IPS DF 4.7 (cell line): ENCODE measurements around the gene EPHB1.

ENCODE experiments used
- DNase-seq: peaks from one replicate; pipeline ENCODE4 v3.0.0-alpha.2; 2013; ENCODE audit warnings: low spot score; ENCODE audit errors: extremely low read depth

Gene EPHB1

GRCh38 chr3:134879990-134880389 lies 84.9 kb downstream of the EPHB1 start:
- DNase-seq: no peak

DNA sequence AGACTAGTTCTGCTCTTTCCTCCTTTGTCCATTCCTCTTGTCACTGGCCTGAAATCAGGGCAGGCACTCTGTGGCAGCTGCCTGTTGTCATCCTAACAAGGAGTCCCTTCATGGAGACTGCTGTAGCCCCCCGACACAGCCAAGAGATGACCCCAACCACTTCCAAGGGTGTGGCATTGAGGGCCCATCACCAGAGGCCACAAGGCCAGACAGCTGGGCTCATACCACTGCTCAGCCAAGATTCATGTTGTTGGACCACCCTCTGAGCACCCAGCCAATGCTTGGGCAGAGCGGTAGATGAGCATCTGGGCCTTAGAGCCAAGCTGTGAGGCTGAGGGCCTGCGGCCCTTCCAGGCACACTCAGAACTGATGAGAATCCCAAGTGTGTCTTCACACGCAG lies 85.4 kb downstream of the EPHB1 start:
- no peak for DNase-seq

DNA sequence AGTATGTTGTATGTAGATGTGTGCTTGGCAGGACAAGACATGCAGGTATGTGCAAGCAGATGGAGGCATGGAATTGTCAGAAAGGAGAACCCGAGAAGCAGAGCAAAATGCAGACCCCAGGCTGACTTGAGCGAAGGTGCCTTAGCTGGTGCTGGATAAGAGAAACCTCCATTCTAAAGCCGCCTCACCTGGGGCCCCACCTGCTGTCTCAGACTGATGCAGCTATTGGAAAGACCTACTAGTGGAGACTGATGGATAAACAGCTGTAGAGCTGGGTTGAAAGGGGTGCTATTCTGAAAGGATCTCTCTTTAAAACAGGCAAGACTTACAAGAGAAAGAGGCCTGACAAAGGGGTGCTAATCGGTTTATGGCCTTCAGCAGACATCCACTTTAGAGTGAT lies 86.2 kb downstream of the EPHB1 start:
- DNase-seq: no peak

DNA sequence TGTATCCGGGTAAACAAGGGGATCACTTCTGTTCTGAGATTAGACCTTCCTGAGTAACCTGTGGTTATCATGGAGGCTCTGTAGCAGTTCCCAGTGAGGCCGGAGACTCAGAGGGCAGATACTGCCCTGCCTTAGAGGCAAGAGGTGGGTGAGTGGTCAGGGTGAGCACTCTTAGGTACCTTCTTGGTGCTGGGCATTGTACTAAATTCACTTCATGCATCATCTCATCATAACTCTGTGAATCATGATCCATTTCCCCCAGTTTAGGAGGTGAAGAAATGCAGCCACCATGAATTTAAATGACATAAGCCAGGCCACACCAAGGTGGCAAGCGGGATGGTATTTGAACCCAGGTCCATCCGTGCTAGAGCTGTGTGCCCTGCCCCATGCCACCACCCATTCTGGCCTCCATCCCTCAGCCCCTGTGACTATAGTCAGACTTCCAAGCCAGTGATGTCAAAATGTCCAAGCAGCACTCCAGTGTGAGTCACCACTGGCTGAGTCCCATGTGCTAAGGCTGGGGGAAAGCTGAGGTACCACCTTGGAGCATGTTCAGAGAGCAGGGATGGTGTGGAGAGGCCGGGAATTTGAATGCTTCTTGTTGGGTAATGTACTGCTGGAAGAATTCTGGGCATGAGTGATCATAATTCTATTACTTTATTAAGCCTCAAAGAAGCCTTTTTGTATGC lies 88.8 kb downstream of the EPHB1 start:
- no peak for DNase-seq

- DNase-seq: peak; percentile 16
Measured at GRCh38 chr3:134885877-134886621, 91.0 kb downstream of the EPHB1 start.

DNA sequence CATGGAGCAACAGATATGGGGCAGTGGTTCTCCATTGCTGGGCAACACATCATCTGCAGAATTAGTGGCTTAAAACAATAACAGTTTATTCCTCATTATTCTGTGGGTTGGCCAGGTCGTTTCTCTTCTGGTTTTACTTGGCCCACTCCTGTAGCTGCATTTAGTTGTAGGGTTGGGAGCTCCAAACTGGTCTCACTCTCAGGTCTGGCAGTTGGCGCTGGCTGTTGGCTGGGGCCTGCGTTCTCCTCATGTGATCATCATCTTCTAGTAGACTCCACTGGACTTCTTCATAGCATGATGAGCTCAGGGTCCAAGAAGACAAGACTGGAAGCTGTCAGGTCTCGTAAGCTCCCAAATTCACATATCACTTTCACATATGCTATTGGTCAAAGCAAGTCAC lies 91.9 kb downstream of the EPHB1 start:
- DNase-seq: no peak

DNA sequence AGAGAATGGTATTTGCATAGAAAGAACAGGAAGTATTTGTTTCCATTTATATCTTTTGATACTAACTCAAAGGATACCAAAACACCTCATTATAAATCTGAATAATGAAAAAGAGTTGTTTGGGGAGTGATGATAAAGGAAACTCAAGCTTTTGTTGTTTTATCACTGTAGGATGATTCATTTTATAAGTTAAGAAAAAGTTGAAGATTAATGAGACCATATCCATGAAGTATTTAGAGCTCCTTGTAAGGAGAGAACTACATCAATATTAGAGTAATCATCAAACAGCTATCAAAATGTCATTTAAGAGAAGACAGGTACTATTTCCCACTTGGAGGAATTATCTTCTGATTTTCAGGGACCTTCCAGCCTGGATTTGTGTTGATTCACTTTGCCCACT lies 92.5 kb downstream of the EPHB1 start:
- no peak for DNase-seq

DNA sequence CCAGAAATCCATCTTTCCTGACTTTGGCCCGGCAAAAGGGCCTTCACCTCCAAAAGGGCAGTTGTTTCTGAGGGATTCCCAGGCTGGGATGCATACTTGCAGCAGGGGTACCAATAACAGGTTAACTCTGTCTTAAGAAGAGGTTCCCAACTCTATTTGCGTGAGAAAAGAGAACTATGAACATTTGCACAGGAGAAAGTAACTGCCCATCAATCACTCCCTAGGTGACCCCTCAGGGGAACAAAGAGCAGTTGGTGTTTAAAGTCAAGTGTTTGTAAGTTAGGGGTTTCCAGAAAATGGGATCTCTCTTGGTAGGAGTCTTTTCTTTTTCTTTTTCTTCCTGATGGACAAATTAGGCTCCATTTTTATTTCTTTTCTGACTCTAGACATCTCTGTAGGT lies 97.3 kb downstream of the EPHB1 start:
- peak; percentile 14 for DNase-seq

DNA sequence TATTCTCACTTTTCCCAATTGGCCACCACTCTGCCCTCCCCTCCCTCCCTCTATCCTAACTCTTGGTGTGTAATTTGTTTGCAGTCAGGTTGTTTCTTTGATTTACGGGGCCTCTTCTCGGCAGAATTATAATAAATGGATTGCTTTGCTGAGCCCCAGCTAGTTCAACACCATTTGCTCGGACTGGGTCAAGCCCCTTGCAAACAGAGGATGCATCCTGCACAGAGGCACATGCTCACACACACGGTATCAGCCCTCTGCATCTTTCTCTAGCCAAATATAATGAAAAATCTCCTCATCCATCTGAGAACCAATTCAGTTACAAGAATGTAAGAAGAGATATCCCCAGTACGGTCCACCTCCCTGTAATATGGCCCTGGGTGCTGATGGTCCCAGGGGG lies 97.7 kb downstream of the EPHB1 start:
- no peak for DNase-seq

DNA sequence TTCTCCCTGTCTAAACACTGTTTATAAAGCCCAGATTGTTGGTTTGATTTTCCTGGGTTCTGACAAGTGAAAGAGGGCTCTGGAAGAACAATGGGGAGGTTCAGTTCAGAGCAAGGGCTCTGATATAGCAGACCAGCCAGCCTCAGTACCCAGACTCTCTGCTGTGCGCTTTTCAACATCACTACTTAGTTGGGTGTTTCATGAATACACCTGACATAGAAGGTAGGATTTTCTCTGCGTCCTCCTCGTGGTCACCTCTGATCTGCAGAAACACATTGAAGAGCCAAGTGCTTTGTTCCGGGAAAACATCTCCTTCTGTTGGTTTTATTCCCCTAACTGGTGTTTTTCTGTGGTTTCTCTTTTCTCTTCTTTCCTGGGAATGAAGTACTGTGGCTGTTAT lies 99.5 kb downstream of the EPHB1 start:
- no peak for DNase-seq

DNA sequence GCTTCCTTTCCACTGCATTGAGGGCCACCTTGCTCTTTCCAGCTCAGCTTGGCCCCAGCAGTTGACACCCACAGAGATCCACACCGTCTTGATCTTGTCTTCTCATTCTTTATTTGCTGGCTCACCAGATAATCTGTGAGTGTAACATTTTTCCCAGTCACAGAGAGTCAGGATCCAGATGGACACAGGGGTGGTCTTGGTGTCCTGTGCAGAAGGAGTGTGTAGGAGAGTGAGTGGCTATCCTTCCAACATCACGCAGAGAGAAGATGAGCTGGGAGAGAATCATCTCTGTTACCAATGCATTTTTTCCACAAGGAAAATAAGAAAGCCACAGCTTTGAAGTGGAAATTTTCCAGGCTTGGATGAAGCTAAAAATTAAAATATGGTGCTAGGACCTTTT lies 100.1 kb downstream of the EPHB1 start:
- DNase-seq: no peak

GRCh38 chr3:134896141-134896540 lies 101.1 kb downstream of the EPHB1 start:
- no peak for DNase-seq

GRCh38 chr3:134896696-134897095 lies 101.6 kb downstream of the EPHB1 start:
- DNase-seq: no peak

GRCh38 chr3:134897391-134898141 lies 102.5 kb downstream of the EPHB1 start:
- DNase-seq: no peak

- DNase-seq: no peak
Measured at GRCh38 chr3:134898181-134898754, 103.2 kb downstream of the EPHB1 start.

GRCh38 chr3:134899786-134900185 lies 104.7 kb downstream of the EPHB1 start:
- no peak for DNase-seq

- DNase-seq: no peak
Measured at GRCh38 chr3:134900482-134900881, 105.4 kb downstream of the EPHB1 start.

- no peak for DNase-seq
Measured at GRCh38 chr3:134901461-134901860, 106.4 kb downstream of the EPHB1 start.

DNA sequence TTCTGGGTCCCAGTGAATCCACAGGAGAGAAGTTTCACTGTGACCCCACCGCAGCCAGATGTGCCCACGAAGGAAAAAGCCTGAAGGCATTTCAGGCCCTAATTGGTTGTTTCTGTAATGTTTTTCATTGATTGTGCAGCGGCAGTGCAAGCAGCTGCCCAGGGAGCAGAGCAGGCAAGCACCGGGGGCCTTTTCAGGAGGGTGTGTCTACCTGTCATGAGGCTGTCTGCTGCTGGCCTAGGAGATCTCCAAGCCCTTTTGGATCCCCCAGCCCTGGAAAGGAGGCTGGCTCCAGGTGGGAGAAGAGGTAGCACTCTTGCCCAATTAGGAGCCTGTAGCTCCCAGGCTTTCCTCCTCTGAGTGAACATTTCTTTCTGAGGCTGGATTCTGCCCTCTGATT lies 108.8 kb downstream of the EPHB1 start:
- no peak for DNase-seq

DNA sequence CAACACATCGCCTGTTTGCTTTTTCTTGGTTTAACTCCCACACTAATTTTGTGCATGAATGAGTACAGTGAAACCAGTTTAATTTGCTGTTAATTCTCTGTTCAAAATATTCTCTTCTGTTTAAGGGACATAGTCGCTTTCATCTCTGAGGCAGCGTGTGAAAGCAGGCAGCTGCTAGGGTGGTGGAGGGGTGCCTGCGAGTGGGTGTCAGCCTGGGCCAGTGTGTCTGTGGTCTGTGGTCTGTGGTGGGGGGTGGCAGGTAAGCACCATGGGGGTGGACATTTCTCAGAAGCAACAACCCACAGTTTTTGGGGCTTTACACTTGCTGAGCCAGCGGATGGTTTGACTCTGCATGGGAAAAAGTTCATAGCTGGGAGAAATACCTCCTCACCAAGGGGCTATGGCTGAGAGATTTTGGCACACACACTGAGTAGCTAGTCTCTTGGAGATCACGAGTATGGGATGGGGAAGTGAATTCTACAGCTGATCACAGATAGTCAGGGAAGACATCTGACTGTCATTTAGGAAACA lies 109.2 kb downstream of the EPHB1 start:
- DNase-seq: no peak

DNA sequence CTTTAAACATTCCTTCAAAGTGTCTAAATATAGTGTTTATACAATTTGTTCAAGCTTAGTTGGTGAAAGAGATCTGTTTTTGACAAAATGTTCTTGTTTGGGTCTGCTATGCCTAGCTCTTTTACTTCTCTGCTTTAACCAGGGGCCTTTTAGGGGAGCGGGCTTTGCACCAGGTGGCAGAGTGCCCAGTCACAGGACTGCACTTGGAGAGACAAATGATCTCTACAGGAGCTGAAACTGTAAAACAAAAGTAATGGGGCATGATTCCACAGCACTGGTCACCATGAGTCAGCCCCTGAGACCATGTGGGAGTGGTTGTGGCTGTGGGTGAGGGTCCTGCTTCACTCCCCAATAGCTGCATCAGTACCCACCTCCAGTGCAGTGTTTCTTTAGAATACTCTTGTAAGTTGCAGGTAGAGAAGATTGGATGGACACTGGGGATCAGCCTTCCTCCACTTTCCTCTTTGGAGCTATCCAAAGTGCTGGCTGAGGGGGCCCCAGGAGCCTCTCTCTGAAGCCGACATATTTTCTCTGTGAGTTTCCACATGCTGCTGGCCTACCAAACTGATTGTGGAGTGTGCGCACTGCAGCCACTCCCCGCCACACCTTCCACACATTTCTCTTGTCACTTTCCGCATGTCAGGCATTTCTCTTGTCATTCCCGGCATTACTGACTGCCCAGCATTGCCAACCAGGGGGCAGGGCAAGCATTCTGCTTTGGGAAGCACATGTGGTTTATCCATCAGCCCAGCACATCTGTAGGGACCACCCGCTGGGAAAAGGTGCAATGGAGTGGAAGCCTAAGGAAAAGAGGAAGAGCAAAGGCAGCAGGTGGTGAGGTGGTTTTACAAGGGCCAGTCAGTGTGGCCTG lies 110.0 kb downstream of the EPHB1 start:
- DNase-seq: no peak
